HL-60 (cell line): ENCODE measurements around the gene NRP1.

Experiments
- DNase-seq, 2 experiments: peaks; one replicate each; pipeline ENCODE4 v3.0.0-alpha.2; 2010 to 2020; ENCODE audit warnings: low read depth in 1 of 2, low spot score in 1 of 2
- H3K27ac ChIP-seq: fragments of 250-450 bp; sonication (Bioruptor Pico); replicated peaks from 2 replicates; pipeline ENCODE4 v1.5.1; 2020; ENCODE audit warnings: mild to moderate bottlenecking, moderate library complexity
- H3K27me3 ChIP-seq: fragments of 250-450 bp; sonication (Bioruptor Pico); 2 replicates; pipeline ENCODE4 v1.5.1; 2021; ENCODE audit warnings: mild to moderate bottlenecking, moderate library complexity; ENCODE audit not compliant: insufficient read depth, poor library complexity, severe bottlenecking
- H3K4me3 ChIP-seq: replicated peaks from 2 replicates; pipeline ENCODE4 v1.5.1; 2011; ENCODE audit warnings: mild to moderate bottlenecking, control low read depth, low read length; ENCODE audit not compliant: insufficient read depth
- GABPA ChIP-seq: IDR thresholded peaks from 2 replicates; pipeline ENCODE4 v1.6.1; 2012; ENCODE audit warnings: low read depth
- POLR2AphosphoS5 ChIP-seq: IDR thresholded peaks from 2 replicates; pipeline ENCODE4 v1.6.1; 2012; ENCODE audit warnings: low read depth
- SPI1 ChIP-seq: IDR thresholded peaks from 2 replicates; pipeline ENCODE4 v1.6.1; 2012; ENCODE audit warnings: low read depth, mild to moderate bottlenecking, borderline replicate concordance
- TF ChIP-seq, protein P1 (sequence below): IDR thresholded peaks from 2 replicates; pipeline ENCODE4 v1.6.1; 2012; ENCODE audit warnings: low read depth; ENCODE audit not compliant: insufficient replicate concordance
- TF ChIP-seq, protein P2 (sequence below): IDR thresholded peaks from one replicate; pipeline ENCODE4 v1.5.1; 2011; ENCODE audit warnings: low read length, control low read depth, inconsistent platforms; ENCODE audit not compliant: insufficient read depth

Gene NRP1

DNA sequence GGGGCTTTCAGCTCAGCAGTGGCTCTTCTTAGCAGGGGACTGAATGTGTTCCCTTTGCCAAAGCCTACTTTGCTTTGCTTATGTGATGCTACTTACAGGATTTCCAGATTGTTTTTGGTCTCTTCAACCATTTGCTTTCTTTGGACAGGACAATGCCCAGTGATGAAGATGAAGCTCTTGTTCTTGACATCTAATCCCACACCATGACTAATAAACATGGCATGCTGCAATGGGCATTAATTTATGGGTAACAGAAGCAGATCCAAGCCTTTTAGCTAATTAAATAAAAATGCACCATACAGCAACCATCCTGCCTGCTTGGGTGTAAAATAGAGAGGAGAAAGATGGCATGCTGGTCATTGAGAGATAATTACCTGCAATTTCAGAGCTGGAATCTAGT is 200.9 kb downstream of the NRP1 start:
- no peaks in the 10 kb centered on the region for H3K27me3 ChIP-seq
- no peak for DNase-seq
- TF ChIP-seq, protein P1, sequence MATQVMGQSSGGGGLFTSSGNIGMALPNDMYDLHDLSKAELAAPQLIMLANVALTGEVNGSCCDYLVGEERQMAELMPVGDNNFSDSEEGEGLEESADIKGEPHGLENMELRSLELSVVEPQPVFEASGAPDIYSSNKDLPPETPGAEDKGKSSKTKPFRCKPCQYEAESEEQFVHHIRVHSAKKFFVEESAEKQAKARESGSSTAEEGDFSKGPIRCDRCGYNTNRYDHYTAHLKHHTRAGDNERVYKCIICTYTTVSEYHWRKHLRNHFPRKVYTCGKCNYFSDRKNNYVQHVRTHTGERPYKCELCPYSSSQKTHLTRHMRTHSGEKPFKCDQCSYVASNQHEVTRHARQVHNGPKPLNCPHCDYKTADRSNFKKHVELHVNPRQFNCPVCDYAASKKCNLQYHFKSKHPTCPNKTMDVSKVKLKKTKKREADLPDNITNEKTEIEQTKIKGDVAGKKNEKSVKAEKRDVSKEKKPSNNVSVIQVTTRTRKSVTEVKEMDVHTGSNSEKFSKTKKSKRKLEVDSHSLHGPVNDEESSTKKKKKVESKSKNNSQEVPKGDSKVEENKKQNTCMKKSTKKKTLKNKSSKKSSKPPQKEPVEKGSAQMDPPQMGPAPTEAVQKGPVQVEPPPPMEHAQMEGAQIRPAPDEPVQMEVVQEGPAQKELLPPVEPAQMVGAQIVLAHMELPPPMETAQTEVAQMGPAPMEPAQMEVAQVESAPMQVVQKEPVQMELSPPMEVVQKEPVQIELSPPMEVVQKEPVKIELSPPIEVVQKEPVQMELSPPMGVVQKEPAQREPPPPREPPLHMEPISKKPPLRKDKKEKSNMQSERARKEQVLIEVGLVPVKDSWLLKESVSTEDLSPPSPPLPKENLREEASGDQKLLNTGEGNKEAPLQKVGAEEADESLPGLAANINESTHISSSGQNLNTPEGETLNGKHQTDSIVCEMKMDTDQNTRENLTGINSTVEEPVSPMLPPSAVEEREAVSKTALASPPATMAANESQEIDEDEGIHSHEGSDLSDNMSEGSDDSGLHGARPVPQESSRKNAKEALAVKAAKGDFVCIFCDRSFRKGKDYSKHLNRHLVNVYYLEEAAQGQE: no peak
- TF ChIP-seq SPI1 (no peak), GABPA (no peak), POLR2AphosphoS5 (no peak)
- TF ChIP-seq, protein P2, sequence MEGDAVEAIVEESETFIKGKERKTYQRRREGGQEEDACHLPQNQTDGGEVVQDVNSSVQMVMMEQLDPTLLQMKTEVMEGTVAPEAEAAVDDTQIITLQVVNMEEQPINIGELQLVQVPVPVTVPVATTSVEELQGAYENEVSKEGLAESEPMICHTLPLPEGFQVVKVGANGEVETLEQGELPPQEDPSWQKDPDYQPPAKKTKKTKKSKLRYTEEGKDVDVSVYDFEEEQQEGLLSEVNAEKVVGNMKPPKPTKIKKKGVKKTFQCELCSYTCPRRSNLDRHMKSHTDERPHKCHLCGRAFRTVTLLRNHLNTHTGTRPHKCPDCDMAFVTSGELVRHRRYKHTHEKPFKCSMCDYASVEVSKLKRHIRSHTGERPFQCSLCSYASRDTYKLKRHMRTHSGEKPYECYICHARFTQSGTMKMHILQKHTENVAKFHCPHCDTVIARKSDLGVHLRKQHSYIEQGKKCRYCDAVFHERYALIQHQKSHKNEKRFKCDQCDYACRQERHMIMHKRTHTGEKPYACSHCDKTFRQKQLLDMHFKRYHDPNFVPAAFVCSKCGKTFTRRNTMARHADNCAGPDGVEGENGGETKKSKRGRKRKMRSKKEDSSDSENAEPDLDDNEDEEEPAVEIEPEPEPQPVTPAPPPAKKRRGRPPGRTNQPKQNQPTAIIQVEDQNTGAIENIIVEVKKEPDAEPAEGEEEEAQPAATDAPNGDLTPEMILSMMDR: no peak
- no peak overlapping the region for H3K27ac ChIP-seq
- no peak overlapping the region for H3K4me3 ChIP-seq

DNA sequence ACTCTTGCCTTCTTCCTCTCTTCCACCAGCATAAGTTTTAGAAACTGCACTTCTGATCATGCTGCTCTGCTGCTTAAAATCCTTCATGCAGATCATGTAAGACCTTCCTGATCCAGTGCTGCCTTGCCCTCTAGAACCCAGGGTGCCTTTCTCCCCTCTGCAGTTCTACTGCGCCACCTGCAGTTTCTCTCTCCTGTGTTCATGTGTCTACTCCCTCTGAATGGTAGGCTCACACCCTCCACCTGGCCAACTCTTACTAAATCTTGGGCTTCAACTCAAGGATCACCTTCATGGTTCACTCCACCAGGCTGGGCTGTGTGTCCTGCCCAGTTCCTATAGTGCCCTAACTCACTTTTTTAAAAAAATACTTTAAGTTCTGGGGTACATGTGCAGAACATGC is 201.8 kb downstream of the NRP1 start:
- H3K27ac ChIP-seq: no peak overlapping the region
- H3K27me3 ChIP-seq: no peaks in the 10 kb centered on the region
- TF ChIP-seq SPI1: no peak
- no peak for TF ChIP-seq GABPA
- TF ChIP-seq, protein P2: no peak
- TF ChIP-seq, protein P1: no peak
- TF ChIP-seq POLR2AphosphoS5: no peak
- DNase-seq: no peak
- H3K4me3 ChIP-seq: no peak overlapping the region

DNA sequence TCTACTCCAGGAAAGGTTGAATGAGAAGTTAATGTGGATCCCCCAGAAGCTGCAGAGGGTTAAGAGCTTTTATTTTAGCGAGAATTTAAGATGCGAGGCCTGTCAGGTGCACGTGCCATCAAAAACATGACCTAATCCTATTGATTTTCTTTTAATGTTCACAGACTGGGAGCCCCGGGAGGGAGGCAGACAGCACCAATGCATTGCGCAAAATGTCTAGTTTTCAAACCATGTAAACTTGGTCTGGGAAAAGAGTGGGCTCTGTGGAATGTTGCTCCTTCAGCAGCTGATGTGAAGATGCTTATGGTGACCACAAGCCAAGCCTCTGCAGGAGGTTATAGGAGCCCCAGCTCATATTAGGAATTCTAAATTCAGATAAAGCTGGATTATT is 204.5 kb downstream of the NRP1 start:
- TF ChIP-seq, protein P2: no peak
- TF ChIP-seq POLR2AphosphoS5: no peak
- no peak for TF ChIP-seq GABPA
- TF ChIP-seq SPI1: no peak
- TF ChIP-seq, protein P1: no peak
- DNase-seq: no peak

More for the DNA sequence above, 204.5 kb downstream of the NRP1 start:
- no peaks in the 10 kb centered on the region for H3K27me3 ChIP-seq
- H3K27ac ChIP-seq: no peak overlapping the region
- no peak overlapping the region for H3K4me3 ChIP-seq
